OCI-M2 (cell line): ENCODE data around the gene COX8A.
A peak's percentile ranks its signal among the peaks of the same experiment; 100 is the strongest.
"Not testable (repeated sequence)": the region's sequence is repeated elsewhere in the genome, so short reads cannot be mapped to it uniquely, and the experiment has no call there.

Experiments
- DNase-seq: peaks from one replicate; lab custom pipeline; 2025; ENCODE audit not compliant: unreplicated experiment; lab: John Stamatoyannopoulos, UW

COX8A gene

GRCh38 chr11:63974259-63975143, at the start of gene COX8A:
Gene COX8A (plus strand): TSS chr11:63974620. CDS start chr11:63974681, 61 bp downstream.
- peak; percentile 75 for DNase-seq

GRCh38 chr11:63929616-63930015, 44.8 kb upstream of the COX8A start:
- no peak for DNase-seq

GRCh38 chr11:63931045-63931444, 43.4 kb upstream of the COX8A start:
- DNase-seq, result no peak

GRCh38 chr11:63931876-63932275, 42.5 kb upstream of the COX8A start:
- no peak for DNase-seq

- DNase-seq, result no peak
Observed at GRCh38 chr11:63933459-63933858, 41.0 kb upstream of the COX8A start.

- DNase-seq, result no peak
Observed at GRCh38 chr11:63937713-63938478, 36.5 kb upstream of the COX8A start.

GRCh38 chr11:63938479-63939396, 35.7 kb upstream of the COX8A start, which contains the start of gene NAA40:
Gene NAA40 (plus strand): TSS chr11:63939002. CDS start chr11:63939097, 95 bp downstream.
- peak; percentile 63 for DNase-seq

GRCh38 chr11:63939397-63939891, 35.0 kb upstream of the COX8A start:
- no peak for DNase-seq

- no peak for DNase-seq
Observed at GRCh38 chr11:63940786-63941185, 33.6 kb upstream of the COX8A start.

- no peak for DNase-seq
Observed at GRCh38 chr11:63941901-63942300, 32.5 kb upstream of the COX8A start.

GRCh38 chr11:63942803-63943202, 31.6 kb upstream of the COX8A start:
- no peak for DNase-seq

GRCh38 chr11:63944987-63945386, 29.4 kb upstream of the COX8A start:
- DNase-seq, result no peak

GRCh38 chr11:63945477-63946163, 28.8 kb upstream of the COX8A start:
- DNase-seq, result no peak

GRCh38 chr11:63951779-63952536, 22.5 kb upstream of the COX8A start:
- no peak for DNase-seq

GRCh38 chr11:63952570-63952969, 21.9 kb upstream of the COX8A start:
- no peak for DNase-seq

GRCh38 chr11:63958008-63958407, 16.4 kb upstream of the COX8A start:
- DNase-seq, result no peak

- no peak for DNase-seq
Observed at GRCh38 chr11:63961608-63962412, 12.6 kb upstream of the COX8A start.

GRCh38 chr11:63963895-63964294, 10.5 kb upstream of the COX8A start:
- not testable (repeated sequence) for DNase-seq

GRCh38 chr11:63966444-63966843, 8.0 kb upstream of the COX8A start:
- no peak for DNase-seq
